Epidermal melanocyte (primary cell): ENCODE measurements around the gene PCDHGB7.
"Not testable (repeated sequence)": the region's sequence is repeated elsewhere in the genome, so short reads cannot be mapped to it uniquely, and the experiment has no call there.

Source experiments
- DNase-seq: peaks from one replicate; pipeline ENCODE4 v3.0.0; 2011; ENCODE audit warnings: low spot score; ENCODE audit not compliant: insufficient read length

PCDHGB7 gene

DNA sequence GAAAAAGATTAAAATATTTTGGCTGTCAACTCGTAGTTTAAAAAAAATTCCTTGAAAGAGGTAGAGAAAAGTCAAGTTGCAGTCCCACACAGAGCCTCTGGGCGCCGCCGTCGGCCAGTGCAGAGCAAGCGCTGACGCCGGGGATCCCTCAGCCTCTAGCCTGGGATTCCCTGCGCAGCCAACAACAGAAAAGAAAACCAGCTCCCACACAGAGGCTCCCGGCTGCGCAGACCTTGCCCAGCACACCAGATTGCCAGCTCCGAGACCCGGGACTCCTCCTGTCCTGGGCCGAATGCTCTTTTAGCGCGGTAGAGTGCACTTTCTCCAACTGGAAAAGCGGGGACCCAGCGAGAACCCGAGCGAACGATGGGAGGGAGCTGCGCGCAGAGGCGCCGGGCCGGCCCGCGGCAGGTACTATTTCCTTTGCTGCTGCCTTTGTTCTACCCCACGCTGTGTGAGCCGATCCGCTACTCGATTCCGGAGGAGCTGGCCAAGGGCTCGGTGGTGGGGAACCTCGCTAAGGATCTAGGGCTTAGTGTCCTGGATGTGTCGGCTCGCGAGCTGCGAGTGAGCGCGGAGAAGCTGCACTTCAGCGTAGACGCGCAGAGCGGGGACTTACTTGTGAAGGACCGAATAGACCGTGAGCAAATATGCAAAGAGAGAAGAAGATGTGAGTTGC lies at the start of gene PCDHGB7:
Gene PCDHGB7 (plus strand): TSS at position 184 of the 679 bp plus-strand sequence. CDS start 183 bp downstream, at position 367.
- not testable (repeated sequence) for DNase-seq

DNA sequence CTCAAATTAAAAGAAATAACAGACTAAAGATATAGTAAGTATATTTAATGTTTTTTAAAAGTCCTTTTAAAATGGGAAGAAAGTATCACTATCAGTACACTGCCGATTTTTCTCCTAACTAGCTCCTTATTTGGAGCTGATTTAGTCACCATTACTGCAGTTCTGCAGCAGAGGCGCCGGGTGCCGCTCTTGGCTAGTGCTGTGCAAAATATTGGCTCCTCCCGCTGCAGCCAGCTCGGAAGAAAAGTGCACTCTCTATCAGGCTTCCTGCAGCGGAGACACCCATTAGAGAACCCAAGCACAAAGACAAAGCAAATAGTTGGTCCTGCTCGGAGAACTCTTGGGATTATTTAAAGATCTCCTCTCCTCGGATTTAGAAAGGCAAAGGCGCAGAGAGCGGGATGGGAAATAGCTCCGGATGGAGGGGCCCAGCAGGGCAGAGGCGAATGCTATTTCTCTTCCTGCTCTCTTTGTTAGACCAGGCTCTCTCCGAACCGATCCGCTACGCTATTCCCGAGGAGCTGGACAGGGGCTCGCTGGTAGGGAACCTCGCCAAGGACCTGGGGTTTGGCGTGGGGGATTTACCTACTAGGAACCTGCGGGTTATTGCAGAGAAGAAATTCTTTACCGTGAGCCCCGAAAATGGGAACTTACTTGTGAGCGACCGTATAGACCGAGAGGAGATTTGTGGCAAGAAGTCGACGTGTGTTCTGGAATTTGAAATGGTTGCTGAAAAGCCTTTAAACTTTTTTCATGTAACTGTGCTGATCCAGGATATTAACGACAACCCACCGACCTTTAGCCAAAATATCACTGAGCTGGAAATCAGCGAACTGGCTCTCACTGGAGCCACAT lies 47.3 kb upstream of the PCDHGB7 start, which contains the start of gene PCDHGB3:
Gene PCDHGB3 (plus strand): TSS at position 249 of the 855 bp plus-strand sequence. CDS start 153 bp downstream, at position 402.
- DNase-seq: no peak

GRCh38 chr5:141371572-141372475 lies 45.7 kb upstream of the PCDHGB7 start:
- DNase-seq: no peak

DNA sequence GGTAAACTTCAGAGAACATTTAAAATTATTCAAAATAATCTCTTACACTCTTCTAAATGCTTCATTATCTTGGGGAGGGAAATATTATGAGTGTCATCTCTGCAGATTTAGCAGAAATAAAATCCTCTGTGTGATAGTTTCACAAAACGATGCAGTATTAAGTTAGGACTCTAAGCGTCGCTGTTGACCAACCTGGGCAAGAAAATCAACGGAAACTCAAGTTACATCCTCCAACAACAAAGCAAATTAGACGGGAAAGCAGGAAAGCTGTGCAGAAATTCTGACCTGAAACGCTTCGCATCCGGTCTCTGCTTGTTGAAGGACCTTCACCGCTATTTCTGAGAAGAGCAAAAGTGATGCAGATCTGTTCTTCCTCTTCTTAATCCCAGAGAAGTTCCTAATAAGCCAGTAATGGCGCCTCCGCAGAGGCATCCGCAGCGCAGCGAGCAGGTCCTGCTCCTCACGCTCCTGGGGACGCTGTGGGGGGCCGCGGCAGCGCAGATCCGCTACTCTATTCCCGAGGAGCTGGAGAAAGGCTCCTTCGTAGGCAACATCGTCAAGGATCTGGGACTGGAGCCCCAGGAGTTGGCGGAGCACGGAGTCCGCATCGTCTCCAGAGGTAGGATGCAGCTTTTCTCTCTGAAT lies 43.7 kb upstream of the PCDHGB7 start, which contains the start of gene PCDHGA6:
Gene PCDHGA6 (plus strand): TSS at position 219 of the 645 bp plus-strand sequence. CDS start 193 bp downstream, at position 412.
- DNase-seq: no peak

DNA sequence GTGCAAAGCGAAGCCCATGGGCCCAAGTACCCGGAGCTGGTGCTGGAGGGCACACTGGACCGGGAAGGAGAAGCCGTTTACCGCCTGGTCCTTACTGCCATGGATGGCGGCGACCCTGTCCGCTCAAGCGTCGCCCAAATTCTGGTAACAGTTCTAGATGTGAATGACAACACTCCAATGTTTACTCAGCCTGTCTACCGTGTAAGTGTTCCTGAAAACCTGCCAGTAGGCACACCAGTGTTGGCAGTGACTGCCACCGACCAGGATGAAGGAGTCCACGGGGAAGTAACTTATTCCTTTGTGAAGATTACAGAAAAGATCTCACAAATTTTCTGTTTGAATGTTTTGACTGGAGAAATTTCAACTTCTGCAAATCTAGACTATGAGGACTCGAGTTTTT lies 42.9 kb upstream of the PCDHGB7 start:
- DNase-seq: no peak

- DNase-seq: not testable (repeated sequence)
These were observed 41.9 kb upstream of the PCDHGB7 start for GRCh38 chr5:141375444-141376155.

GRCh38 chr5:141382469-141383294 lies 34.8 kb upstream of the PCDHGB7 start, which contains the start of gene PCDHGA7:
PCDHGA7 (plus strand) TSS chr5:141382742; CDS start chr5:141382900, 158 bp downstream.
- no peak for DNase-seq

DNA sequence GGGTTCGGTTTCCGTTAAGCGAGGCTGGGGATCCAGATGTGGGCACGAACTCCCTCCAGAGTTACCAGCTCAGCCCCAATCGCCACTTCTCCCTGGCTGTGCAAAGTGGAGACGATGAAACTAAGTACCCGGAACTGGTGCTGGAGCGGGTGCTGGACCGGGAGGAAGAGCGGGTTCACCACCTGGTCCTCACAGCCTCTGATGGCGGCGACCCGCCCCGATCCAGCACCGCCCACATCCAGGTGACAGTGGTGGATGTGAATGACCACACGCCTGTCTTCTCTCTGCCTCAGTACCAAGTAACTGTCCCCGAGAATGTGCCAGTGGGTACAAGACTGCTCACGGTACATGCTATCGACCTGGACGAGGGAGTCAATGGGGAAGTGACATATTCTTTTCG lies 34.1 kb upstream of the PCDHGB7 start:
- DNase-seq: no peak

DNA sequence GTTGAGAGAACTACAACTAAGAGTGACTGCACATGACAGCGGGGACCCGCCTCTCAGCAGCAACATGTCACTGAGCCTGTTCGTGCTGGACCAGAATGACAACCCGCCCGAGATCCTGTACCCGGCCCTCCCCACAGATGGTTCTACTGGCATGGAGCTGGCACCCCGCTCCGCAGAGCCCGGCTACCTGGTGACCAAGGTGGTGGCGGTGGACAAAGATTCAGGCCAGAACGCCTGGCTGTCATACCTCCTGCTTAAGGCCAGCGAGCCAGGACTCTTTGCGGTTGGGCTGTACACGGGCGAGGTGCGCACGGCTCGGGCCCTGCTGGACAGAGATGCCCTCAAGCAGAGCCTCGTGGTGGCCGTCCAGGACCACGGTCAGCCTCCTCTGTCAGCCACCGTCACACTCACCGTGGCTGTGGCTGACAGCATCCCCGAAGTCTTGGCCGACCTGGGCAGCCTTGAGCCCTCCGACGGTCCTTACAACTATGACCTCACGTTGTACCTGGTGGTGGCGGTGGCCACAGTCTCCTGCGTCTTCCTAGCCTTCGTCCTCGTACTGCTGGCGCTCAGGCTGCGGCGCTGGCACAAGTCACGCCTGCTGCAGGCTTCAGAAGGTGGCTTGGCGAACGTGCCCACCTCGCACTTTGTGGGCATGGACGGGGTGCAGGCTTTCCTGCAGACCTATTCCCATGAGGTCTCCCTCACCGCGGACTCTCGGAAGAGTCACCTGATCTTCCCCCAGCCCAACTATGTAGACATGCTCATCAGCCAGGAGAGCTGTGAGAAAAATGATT lies 32.8 kb upstream of the PCDHGB7 start:
- DNase-seq: no peak

- DNase-seq: not testable (repeated sequence)
These were observed 29.7 kb upstream of the PCDHGB7 start, which contains the start of gene PCDHGB4 for GRCh38 chr5:141387557-141388311. PCDHGB4 (plus strand) TSS chr5:141387698; CDS start chr5:141387885, 187 bp downstream.

DNA sequence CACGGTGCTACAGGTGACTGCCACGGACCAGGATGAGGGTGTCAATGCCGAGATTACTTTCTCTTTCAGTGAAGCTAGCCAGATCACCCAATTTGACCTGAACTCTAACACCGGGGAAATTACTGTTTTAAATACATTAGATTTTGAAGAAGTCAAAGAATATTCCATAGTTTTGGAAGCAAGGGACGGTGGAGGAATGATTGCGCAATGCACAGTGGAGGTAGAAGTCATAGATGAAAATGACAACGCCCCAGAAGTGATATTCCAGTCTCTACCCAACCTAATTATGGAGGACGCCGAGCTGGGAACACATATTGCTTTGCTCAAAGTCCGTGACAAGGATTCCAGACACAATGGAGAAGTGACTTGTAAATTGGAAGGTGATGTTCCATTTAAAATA lies 28.8 kb upstream of the PCDHGB7 start:
- no peak for DNase-seq

DNA sequence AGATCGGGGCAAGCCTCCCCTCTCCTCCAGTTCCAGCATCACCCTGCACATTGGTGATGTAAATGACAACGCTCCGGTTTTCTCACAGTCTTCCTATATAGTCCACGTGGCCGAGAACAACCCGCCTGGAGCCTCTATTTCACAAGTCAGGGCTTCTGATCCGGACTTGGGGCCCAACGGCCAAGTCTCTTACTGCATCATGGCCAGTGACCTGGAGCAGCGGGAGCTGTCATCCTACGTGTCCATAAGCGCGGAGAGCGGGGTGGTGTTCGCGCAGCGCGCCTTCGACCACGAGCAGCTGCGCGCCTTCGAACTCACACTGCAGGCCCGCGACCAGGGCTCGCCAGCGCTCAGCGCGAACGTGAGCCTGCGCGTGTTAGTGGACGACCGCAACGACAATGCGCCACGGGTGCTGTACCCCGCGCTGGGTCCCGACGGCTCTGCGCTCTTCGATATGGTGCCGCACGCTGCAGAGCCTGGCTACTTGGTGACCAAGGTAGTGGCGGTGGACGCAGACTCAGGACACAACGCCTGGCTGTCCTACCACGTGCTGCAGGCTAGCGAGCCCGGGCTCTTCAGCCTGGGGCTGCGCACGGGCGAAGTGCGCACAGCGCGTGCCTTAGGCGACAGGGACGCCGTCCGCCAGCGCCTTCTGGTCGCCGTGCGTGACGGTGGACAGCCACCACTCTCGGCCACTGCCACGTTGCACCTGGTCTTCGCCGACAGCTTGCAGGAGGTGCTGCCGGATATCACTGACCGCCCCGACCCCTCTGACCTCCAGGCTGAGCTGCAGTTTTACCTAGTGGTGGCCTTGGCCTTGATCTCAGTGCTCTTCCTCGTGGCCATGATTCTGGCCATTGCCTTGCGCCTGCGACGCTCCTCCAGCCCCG lies 28.1 kb upstream of the PCDHGB7 start:
- DNase-seq: no peak

DNA sequence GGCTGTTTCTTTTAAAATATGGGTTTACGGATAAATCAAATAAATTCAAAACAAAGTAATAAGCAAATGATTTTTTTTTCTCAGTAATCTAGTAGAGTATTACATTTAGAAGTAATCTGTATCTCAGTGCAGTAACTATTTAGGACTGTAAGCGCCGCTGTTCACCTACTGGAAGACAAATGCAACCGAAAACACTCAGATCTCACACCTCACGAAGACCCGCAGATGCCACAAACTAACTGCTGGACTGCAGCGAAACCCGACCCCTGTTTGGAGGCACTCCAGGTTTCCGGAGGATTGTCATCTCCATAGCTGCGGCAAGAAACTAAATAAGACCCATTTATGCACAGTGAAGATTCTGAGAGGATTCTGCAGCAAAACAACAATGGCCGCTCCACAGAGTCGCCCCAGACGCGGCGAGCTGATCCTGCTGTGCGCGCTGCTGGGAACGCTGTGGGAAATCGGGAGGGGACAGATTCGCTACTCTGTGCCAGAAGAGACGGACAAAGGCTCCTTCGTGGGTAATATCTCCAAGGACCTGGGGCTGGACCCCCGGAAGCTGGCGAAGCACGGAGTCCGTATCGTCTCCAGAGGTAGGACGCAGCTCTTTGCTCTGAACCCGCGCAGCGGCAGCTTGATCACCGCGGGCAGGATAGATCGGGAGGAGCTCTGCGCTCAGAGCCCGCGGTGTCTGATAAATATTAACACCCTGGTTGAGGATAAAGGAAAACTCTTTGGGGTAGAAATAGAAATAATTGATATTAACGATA lies 24.9 kb upstream of the PCDHGB7 start, which contains the start of gene PCDHGA8:
Gene PCDHGA8 (plus strand): TSS at position 205 of the 770 bp plus-strand sequence. CDS start 181 bp downstream, at position 386.
- no peak for DNase-seq

GRCh38 chr5:141393267-141393666 lies 24.2 kb upstream of the PCDHGB7 start:
- DNase-seq: no peak

GRCh38 chr5:141394401-141395187 lies 22.9 kb upstream of the PCDHGB7 start:
- DNase-seq: not testable (repeated sequence)
